Hepatocyte (in vitro differentiated cells): Measurements from ENCODE around the gene UCP2. TPM values are rescaled to one million over a fixed set of nuclear protein-coding genes. Genes with fewer than 3 reads are reported as not detected.

Source experiments
- DNase-seq: peaks from one replicate; pipeline ENCODE4 v3.0.0-alpha.2; 2016; ENCODE audit warnings: low spot score
- H2AFZ ChIP-seq: fragments of 200-600 bp; sonication (generic); 2 replicates; pipeline ENCODE4 v1.6.0; 2016; ENCODE audit warnings: antibody characterized with exemption, mild to moderate bottlenecking
- H3K27ac ChIP-seq: fragments of 200-600 bp; sonication (generic); 2 replicates; pipeline ENCODE4 v1.5.1; 2016; ENCODE audit warnings: mild to moderate bottlenecking
- H3K27me3 ChIP-seq: fragments of 200-600 bp; sonication (generic); 2 replicates; pipeline ENCODE4 v1.6.1; 2016
- H3K36me3 ChIP-seq: fragments of 200-600 bp; sonication (generic); replicated peaks from 2 replicates; pipeline ENCODE4 v1.5.1; 2016; ENCODE audit warnings: low read depth; ENCODE audit not compliant: insufficient read depth
- H3K4me1 ChIP-seq: fragments of 200-600 bp; sonication (generic); 2 replicates; pipeline ENCODE4 v1.5.1; 2016; ENCODE audit warnings: mild to moderate bottlenecking, moderate library complexity; ENCODE audit not compliant: insufficient read depth
- H3K4me2 ChIP-seq: fragments of 200-600 bp; sonication (generic); 2 replicates; pipeline ENCODE4 v1.6.0; 2016
- H3K4me3 ChIP-seq: fragments of 200-600 bp; sonication (generic); 2 replicates; pipeline ENCODE4 v1.5.1; 2016; ENCODE audit warnings: mild to moderate bottlenecking
- H3K79me2 ChIP-seq: fragments of 200-600 bp; sonication (generic); 2 replicates; pipeline ENCODE4 v1.6.0; 2017; ENCODE audit warnings: mild to moderate bottlenecking
- H3K9me2 ChIP-seq: fragments of 200-600 bp; sonication (generic); replicated peaks from 2 replicates; pipeline ENCODE4 v1.6.0; 2017; ENCODE audit warnings: mild to moderate bottlenecking; ENCODE audit not compliant: insufficient read depth
- H3K9me3 ChIP-seq: fragments of 200-600 bp; sonication (generic); 2 replicates; pipeline ENCODE4 v1.5.1; 2016; ENCODE audit warnings: low read depth, mild to moderate bottlenecking
- H4K20me1 ChIP-seq: fragments of 200-600 bp; sonication (generic); 2 replicates; pipeline ENCODE4 v1.6.0; 2016; ENCODE audit warnings: mild to moderate bottlenecking; ENCODE audit not compliant: insufficient read depth, poor library complexity, severe bottlenecking
- CTCF ChIP-seq: fragments of 200-600 bp; sonication (generic); IDR thresholded peaks from 2 replicates; pipeline ENCODE4 v1.5.1; 2016; ENCODE audit warnings: antibody characterized with exemption, mild to moderate bottlenecking; ENCODE audit not compliant: poor library complexity
- EZH2 ChIP-seq: fragments of 200-600 bp; sonication (generic); IDR thresholded peaks from 2 replicates; pipeline ENCODE4 v1.6.1; 2016; ENCODE audit warnings: antibody characterized with exemption, mild to moderate bottlenecking, borderline replicate concordance
- EZH2phosphoT487 ChIP-seq: fragments of 200-600 bp; sonication (generic); IDR thresholded peaks from one replicate; pipeline ENCODE4 v1.6.1; 2018; ENCODE audit warnings: antibody characterized with exemption, mild to moderate bottlenecking, low read depth, moderate library complexity; ENCODE audit not compliant: unreplicated experiment, severe bottlenecking
- WGBS: methylation state at CpG from one replicate; pipeline ENCODE4 v1.1.6; 2016; ENCODE audit warnings: low lambda C conversion rate; ENCODE audit errors: missing lambda C conversion rate; 5-methylcytosine and 5-hydroxymethylcytosine counted together
- polyA plus RNA-seq: library from polyadenylated mRNA; unstranded; fragments of >200 nt; fragmentation: Nextera tagmentation; extraction: Ambion mirVana; gene quantifications from 2 replicates; pipeline ENCODE4 v1.2.1, GENCODE V29; 2016
- total RNA-seq: library from RNA; depleted of rRNA; stranded (reverse); fragments of >200 nt; gene quantifications from 2 replicates; pipeline ENCODE4 v1.2.3, GENCODE V29; 2014

Gene UCP2
- total and polyA plus RNA-seq, 2 experiments from 2014 or later = 8.0 to 34.9 TPM

GRCh38 chr11:74020539-74020938, 37.9 kb upstream of the UCP2 start:
- no peak overlapping the region for H3K4me2 ChIP-seq
- peaks cover 24% of the 10 kb centered on the region for H3K4me1 ChIP-seq
- no peak overlapping the region for H2AFZ ChIP-seq
- no peaks in the 10 kb centered on the region for H3K27me3 ChIP-seq
- no peak overlapping the region for H3K27ac ChIP-seq
- DNase-seq = no peak
- no peaks in the 10 kb centered on the region for H3K36me3 ChIP-seq
- H3K9me3 ChIP-seq = no peaks in the 10 kb centered on the region
- no peak for TF ChIP-seq EZH2phosphoT487
- TF ChIP-seq CTCF = no peak
- TF ChIP-seq EZH2 = no peak
- H3K4me3 ChIP-seq = no peak overlapping the region
- H3K79me2 ChIP-seq = no peaks in the 10 kb centered on the region
- no peaks in the 10 kb centered on the region for H3K9me2 ChIP-seq
- 94% methylated on average over 4 of the region's 4 CpGs for WGBS
- H4K20me1 ChIP-seq = no peaks in the 10 kb centered on the region

GRCh38 chr11:74019860-74020259, 37.2 kb upstream of the UCP2 start:
- Histone ChIP-seq H3K36me3 (no peaks in the 10 kb centered on the region), H3K9me3 (no peaks in the 10 kb centered on the region), H3K4me3 (no peak overlapping the region), H4K20me1 (no peaks in the 10 kb centered on the region), H3K4me2 (no peak overlapping the region), H3K27me3 (no peaks in the 10 kb centered on the region), H3K27ac (peak overlapping the region; percentile 69), H3K79me2 (no peaks in the 10 kb centered on the region), H3K9me2 (no peaks in the 10 kb centered on the region), H2AFZ (no peak overlapping the region), H3K4me1 (peaks cover 24% of the 10 kb centered on the region)
- no peak for TF ChIP-seq EZH2
- no peak for TF ChIP-seq CTCF
- TF ChIP-seq EZH2phosphoT487 = no peak
- no peak for DNase-seq
- 85% methylated on average over 4 of the region's 4 CpGs for WGBS

- Histone ChIP-seq H2AFZ (no peak overlapping the region), H3K4me1 (peaks cover 24% of the 10 kb centered on the region), H3K27me3 (no peaks in the 10 kb centered on the region), H3K4me2 (no peak overlapping the region), H3K9me3 (no peaks in the 10 kb centered on the region), H3K79me2 (no peaks in the 10 kb centered on the region), H3K36me3 (no peaks in the 10 kb centered on the region), H3K9me2 (no peaks in the 10 kb centered on the region), H4K20me1 (no peaks in the 10 kb centered on the region), H3K27ac (peak overlapping the region; percentile 69), H3K4me3 (no peak overlapping the region)
- 45% methylated on average over 4 of the region's 4 CpGs for WGBS
- no peak for TF ChIP-seq CTCF
- no peak for TF ChIP-seq EZH2
- TF ChIP-seq EZH2phosphoT487 = no peak
- DNase-seq = peak; percentile 28
These were observed 36.6 kb upstream of the UCP2 start for GRCh38 chr11:74019104-74019738.
